Osteocyte (in vitro differentiated cells): ENCODE measurements around the gene LECT2. TPM values are rescaled to one million over a fixed set of nuclear protein-coding genes. Genes with fewer than 3 reads are reported as not detected.

Experiments used
- DNase-seq: peaks from one replicate; pipeline ENCODE4 v3.0.0; 2021; ENCODE audit warnings: mixed read lengths; ENCODE audit not compliant: unreplicated experiment; ENCODE audit errors: extremely low spot score
- H3K27ac Mint-ChIP-seq: one replicate; pipeline ENCODE4 v1.8.0; 2021; ENCODE audit warnings: mild to moderate bottlenecking, mixed read lengths; ENCODE audit not compliant: unreplicated experiment
- H3K27me3 Mint-ChIP-seq: one replicate; pipeline ENCODE4 v1.8.0; 2021; ENCODE audit warnings: mixed read lengths; ENCODE audit not compliant: unreplicated experiment
- H3K36me3 Mint-ChIP-seq: one replicate; pipeline ENCODE4 v1.8.0; 2021; ENCODE audit warnings: mixed read lengths; ENCODE audit not compliant: unreplicated experiment
- H3K4me1 Mint-ChIP-seq: one replicate; pipeline ENCODE4 v1.8.0; 2021; ENCODE audit warnings: mixed read lengths; ENCODE audit not compliant: unreplicated experiment
- H3K4me3 Mint-ChIP-seq: one replicate; pipeline ENCODE4 v1.8.0; 2021; ENCODE audit warnings: mild to moderate bottlenecking, moderate library complexity, mixed read lengths; ENCODE audit not compliant: unreplicated experiment
- H3K9me3 Mint-ChIP-seq: one replicate; pipeline ENCODE4 v1.8.0; 2021; ENCODE audit warnings: mixed read lengths; ENCODE audit not compliant: unreplicated experiment
- CTCF ChIP-seq: fragments of 200-600 bp; sonication (generic); IDR thresholded peaks from 2 replicates; pipeline ENCODE4 v1.5.0; 2021; ENCODE audit warnings: antibody characterized with exemption, mild to moderate bottlenecking, moderate library complexity
- long read RNA-seq: library from polyadenylated mRNA; unstranded; transcript quantifications from one replicate; pipeline ENCODE4 v2.0.0, GENCODE V29; 2021
- total RNA-seq: library from RNA; stranded (reverse); gene quantifications from 2 replicates; pipeline ENCODE4 v1.2.1, GENCODE V29; 2021

Gene LECT2
- total RNA-seq: not detected in 2 replicates
- long read RNA-seq: 0 reads

DNA sequence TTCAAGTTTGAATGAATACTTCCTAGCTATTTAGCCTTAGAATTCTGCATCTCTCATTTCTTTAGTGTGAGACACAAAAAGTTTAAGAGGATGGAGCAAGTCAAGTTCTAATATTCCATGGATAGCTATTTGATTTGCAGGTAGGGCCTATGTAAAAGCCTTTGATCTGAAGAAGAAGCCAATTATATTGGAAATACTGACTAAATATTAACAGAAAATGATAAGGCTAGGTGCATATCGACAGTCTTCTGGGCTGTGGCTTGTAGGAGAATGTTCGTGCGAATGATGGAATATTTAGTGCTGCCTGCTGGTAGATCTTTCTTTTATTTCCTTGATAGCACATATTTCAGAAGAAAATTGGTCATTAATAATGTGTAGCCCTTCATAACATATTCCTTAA, at the start of gene LECT2:
TSS of gene LECT2 (minus strand) at position 85 of the 400 bp plus-strand sequence. CDS start 150 bp downstream, outside the sequence.
- H3K9me3 Mint-ChIP-seq: no peaks in the 10 kb centered on the region
- no peaks in the 10 kb centered on the region for H3K36me3 Mint-ChIP-seq
- no peak for TF ChIP-seq CTCF
- H3K27ac Mint-ChIP-seq: no peak within 1 kb of the TSS
- H3K4me1 Mint-ChIP-seq: no peaks in the 10 kb centered on the region
- DNase-seq: no peak
- H3K27me3 Mint-ChIP-seq: no peaks in the 10 kb centered on the region
- H3K4me3 Mint-ChIP-seq: no peak within 1 kb of the TSS

- no peak overlapping the region for H3K27ac Mint-ChIP-seq
- DNase-seq: no peak
These were observed 49.7 kb upstream of the LECT2 start for GRCh38 chr5:136004436-136004835.

GRCh38 chr5:136001466-136001981, 46.7 kb upstream of the LECT2 start:
- Mint-ChIP-seq H3K9me3 (no peaks in the 10 kb centered on the region), H3K4me1 (peaks cover 63% of the 10 kb centered on the region), H3K36me3 (no peaks in the 10 kb centered on the region), H3K4me3 (no peak overlapping the region), H3K27me3 (no peaks in the 10 kb centered on the region), H3K27ac (peak overlapping the region; percentile 84)
- no peak for TF ChIP-seq CTCF
- DNase-seq: no peak

More at GRCh38 chr5:136004436-136004835, 49.7 kb upstream of the LECT2 start:
- Mint-ChIP-seq H3K4me1 (peaks cover 63% of the 10 kb centered on the region), H3K36me3 (no peaks in the 10 kb centered on the region), H3K4me3 (no peak overlapping the region), H3K9me3 (no peaks in the 10 kb centered on the region), H3K27me3 (no peaks in the 10 kb centered on the region)
- TF ChIP-seq CTCF: no peak

GRCh38 chr5:136000932-136001331, 46.1 kb upstream of the LECT2 start:
- Mint-ChIP-seq H3K27me3 (no peaks in the 10 kb centered on the region), H3K9me3 (no peaks in the 10 kb centered on the region), H3K4me1 (peaks cover 63% of the 10 kb centered on the region), H3K27ac (peak overlapping the region; percentile 84), H3K4me3 (no peak overlapping the region), H3K36me3 (no peaks in the 10 kb centered on the region)
- no peak for TF ChIP-seq CTCF
- DNase-seq: no peak

GRCh38 chr5:136000147-136000546, 45.4 kb upstream of the LECT2 start:
- H3K27me3 Mint-ChIP-seq: no peaks in the 10 kb centered on the region
- no peak for TF ChIP-seq CTCF
- H3K9me3 Mint-ChIP-seq: no peaks in the 10 kb centered on the region
- peaks cover 63% of the 10 kb centered on the region for H3K4me1 Mint-ChIP-seq
- H3K27ac Mint-ChIP-seq: peak overlapping the region; percentile 84
- DNase-seq: no peak
- no peak overlapping the region for H3K4me3 Mint-ChIP-seq
- no peaks in the 10 kb centered on the region for H3K36me3 Mint-ChIP-seq
